ENCODE results near the gene ATF2.

The ATF2 gene

GRCh38 chr2:175074478-175074877 lies 93.5 kb downstream of the ATF2 start:
- no peak for DNase-seq

- DNase-seq: no peak
Observed at GRCh38 chr2:175068534-175068933, 99.5 kb downstream of the ATF2 start.

GRCh38 chr2:175066411-175066810 lies 101.6 kb downstream of the ATF2 start:
- DNase-seq: no peak

- no peak for DNase-seq
Observed at GRCh38 chr2:175064797-175065196, 103.2 kb downstream of the ATF2 start.

- DNase-seq: no peak
Observed at GRCh38 chr2:175063741-175064140, 104.3 kb downstream of the ATF2 start.

GRCh38 chr2:175062787-175063585 lies 105.0 kb downstream of the ATF2 start:
- DNase-seq: no peak

GRCh38 chr2:175057078-175057685 lies 110.8 kb downstream of the ATF2 start:
- DNase-seq: no peak

GRCh38 chr2:175055993-175056392 lies 112.0 kb downstream of the ATF2 start:
- no peak for DNase-seq

GRCh38 chr2:175054340-175054739 lies 113.7 kb downstream of the ATF2 start:
- DNase-seq: no peak

- DNase-seq: no peak
Observed at GRCh38 chr2:175049661-175050060, 118.3 kb downstream of the ATF2 start.

GRCh38 chr2:175048275-175048674 lies 119.7 kb downstream of the ATF2 start:
- no peak for DNase-seq

- DNase-seq: no peak
Observed at GRCh38 chr2:175039490-175039889, 128.5 kb downstream of the ATF2 start.

- no peak for DNase-seq
Observed at GRCh38 chr2:175039031-175039430, 129.0 kb downstream of the ATF2 start.

GRCh38 chr2:175037941-175038340 lies 130.1 kb downstream of the ATF2 start:
- DNase-seq: no peak

GRCh38 chr2:175036582-175037018 lies 131.4 kb downstream of the ATF2 start:
- DNase-seq: no peak

GRCh38 chr2:175035806-175036205 lies 132.2 kb downstream of the ATF2 start:
- DNase-seq: no peak

- no peak for DNase-seq
Observed at GRCh38 chr2:175034716-175035115, 133.3 kb downstream of the ATF2 start.

GRCh38 chr2:175030380-175031271 lies 137.4 kb downstream of the ATF2 start:
- DNase-seq: no peak

GRCh38 chr2:175027755-175028154 lies 140.2 kb downstream of the ATF2 start:
- no peak for DNase-seq

- DNase-seq: no peak
Observed at GRCh38 chr2:175026385-175026784, 141.6 kb downstream of the ATF2 start.

GRCh38 chr2:175025946-175026345 lies 142.1 kb downstream of the ATF2 start:
- DNase-seq: no peak

- DNase-seq: no peak
Observed at GRCh38 chr2:175025233-175025632, 142.8 kb downstream of the ATF2 start.

GRCh38 chr2:175022923-175023322 lies 145.1 kb downstream of the ATF2 start:
- no peak for DNase-seq
